Loucy (cell line): ENCODE measurements around the gene PRKAB1.

Experiments
- H2AFZ ChIP-seq: fragments of 200-600 bp; sonication (generic); 2 replicates; pipeline ENCODE4 v1.6.0; 2016; ENCODE audit warnings: antibody characterized with exemption, mild to moderate bottlenecking, low read length, moderate library complexity
- H3F3A ChIP-seq: fragments of 200-600 bp; 2 replicates; pipeline ENCODE4 v1.6.0; 2016; ENCODE audit warnings: antibody characterized with exemption, low read depth, mild to moderate bottlenecking
- H3K27me3 ChIP-seq: fragments of 200-600 bp; sonication (generic); 2 replicates; pipeline ENCODE4 v1.6.1; 2014; ENCODE audit warnings: low read length, mild to moderate bottlenecking; ENCODE audit not compliant: insufficient read depth, poor library complexity, severe bottlenecking
- H3K36me3 ChIP-seq: fragments of 200-600 bp; sonication (generic); 2 replicates; pipeline ENCODE4 v1.6.1; 2016; ENCODE audit warnings: low read length; ENCODE audit not compliant: insufficient read depth
- H3K4me1 ChIP-seq: fragments of 200-600 bp; sonication (generic); 2 replicates; pipeline ENCODE4 v1.5.1; 2014; ENCODE audit warnings: low read length, mild to moderate bottlenecking; ENCODE audit not compliant: insufficient read depth, poor library complexity, severe bottlenecking
- H3K4me2 ChIP-seq: fragments of 200-600 bp; sonication (generic); 2 replicates; pipeline ENCODE4 v1.6.0; 2014; ENCODE audit warnings: antibody characterized with exemption, low read length, low read depth, mild to moderate bottlenecking; ENCODE audit not compliant: poor library complexity, severe bottlenecking
- H3K4me3 ChIP-seq: fragments of 200-600 bp; sonication (generic); 2 replicates; pipeline ENCODE4 v1.5.1; 2014; ENCODE audit warnings: low read length, mild to moderate bottlenecking, mixed read lengths; ENCODE audit not compliant: poor library complexity, severe bottlenecking
- H3K79me2 ChIP-seq: fragments of 200-600 bp; sonication (generic); 2 replicates; pipeline ENCODE4 v1.6.1; 2014; ENCODE audit warnings: low read length; ENCODE audit not compliant: insufficient read depth
- H3K9ac ChIP-seq: fragments of 200-600 bp; sonication (generic); 2 replicates; pipeline ENCODE4 v1.6.0; 2014; ENCODE audit warnings: mild to moderate bottlenecking, low read depth, low read length, moderate library complexity; ENCODE audit not compliant: poor library complexity, severe bottlenecking
- H3K9me2 ChIP-seq: fragments of 200-600 bp; sonication (generic); replicated peaks from 2 replicates; pipeline ENCODE4 v1.6.1; 2016; ENCODE audit warnings: low read depth, low read length, mixed read lengths
- H3K9me3 ChIP-seq: fragments of 200-600 bp; sonication (generic); 2 replicates; pipeline ENCODE4 v1.6.1; 2014; ENCODE audit warnings: mild to moderate bottlenecking, antibody characterized with exemption, low read length, low read depth; ENCODE audit not compliant: insufficient read depth
- H4K20me1 ChIP-seq: fragments of 200-600 bp; sonication (generic); 2 replicates; pipeline ENCODE4 v1.6.0; 2014; ENCODE audit warnings: antibody characterized with exemption, low read length, mild to moderate bottlenecking; ENCODE audit not compliant: insufficient read depth, poor library complexity, severe bottlenecking
- EZH2phosphoT487 ChIP-seq: fragments of 200-600 bp; IDR thresholded peaks from 2 replicates; pipeline ENCODE4 v1.6.1; 2018; ENCODE audit warnings: antibody characterized with exemption, mild to moderate bottlenecking, moderate library complexity, borderline replicate concordance
- TF ChIP-seq, protein P1 (sequence below): fragments of 200-600 bp; sonication (generic); conservative IDR thresholded peaks from 2 replicates; pipeline ENCODE4 v1.5.1; 2014; ENCODE audit warnings: mild to moderate bottlenecking, antibody characterized with exemption, low read length

PRKAB1 gene

DNA sequence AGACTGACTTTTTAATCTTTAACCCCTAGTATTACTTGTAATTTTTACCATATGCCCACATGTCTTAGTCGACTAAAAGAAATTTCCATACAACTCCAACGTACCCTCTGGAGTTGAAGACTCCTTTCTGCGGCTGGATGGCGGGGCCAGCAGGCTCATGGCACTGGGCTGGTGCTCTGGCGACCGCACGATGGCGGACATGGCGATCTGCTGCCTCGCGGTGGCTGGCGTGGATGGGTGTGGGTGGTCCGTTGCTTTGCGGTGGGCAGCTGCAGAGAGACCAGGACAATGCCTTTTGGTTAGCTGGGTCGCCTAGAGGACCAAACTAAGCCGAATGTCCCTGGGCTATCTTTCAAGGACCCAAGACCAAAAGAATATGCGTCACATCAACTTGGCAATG is 50.2 kb downstream of the PRKAB1 start:
- no peaks in the 10 kb centered on the region for H3F3A ChIP-seq

DNA sequence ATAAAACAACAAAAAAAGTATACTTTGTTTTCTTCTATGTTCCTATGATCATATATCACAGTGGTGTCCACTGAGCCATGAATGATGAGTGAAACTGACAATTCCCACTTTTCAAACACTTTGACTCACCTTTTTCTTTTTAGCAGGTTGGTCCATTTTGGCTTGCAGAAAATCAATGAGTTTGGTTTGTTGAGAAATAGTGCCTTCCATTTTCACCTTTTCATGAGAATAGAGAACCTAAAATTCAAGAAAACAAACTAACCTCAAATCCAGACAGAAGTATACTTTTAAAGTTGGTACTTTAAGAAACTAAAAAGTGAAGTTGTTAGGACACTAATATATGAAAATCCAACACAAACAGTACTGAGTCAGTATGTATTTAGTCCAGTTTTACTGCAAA is 52.4 kb downstream of the PRKAB1 start:
- peaks cover 66% of the 10 kb centered on the region; the same call in 1 of the 2 replicates for H3K36me3 ChIP-seq
- no peaks in the 10 kb centered on the region for H4K20me1 ChIP-seq
- no peaks in the 10 kb centered on the region for H3K27me3 ChIP-seq
- no peak overlapping the region for H3K4me3 ChIP-seq
- H2AFZ ChIP-seq: no peak overlapping the region
- H3K79me2 ChIP-seq: no peaks in the 10 kb centered on the region
- H3K4me1 ChIP-seq: no peaks in the 10 kb centered on the region
- no peak overlapping the region for H3K4me2 ChIP-seq
- no peak overlapping the region for H3K9ac ChIP-seq
- H3K9me2 ChIP-seq: no peaks in the 10 kb centered on the region
- TF ChIP-seq EZH2phosphoT487: no peak
- TF ChIP-seq, protein P1, sequence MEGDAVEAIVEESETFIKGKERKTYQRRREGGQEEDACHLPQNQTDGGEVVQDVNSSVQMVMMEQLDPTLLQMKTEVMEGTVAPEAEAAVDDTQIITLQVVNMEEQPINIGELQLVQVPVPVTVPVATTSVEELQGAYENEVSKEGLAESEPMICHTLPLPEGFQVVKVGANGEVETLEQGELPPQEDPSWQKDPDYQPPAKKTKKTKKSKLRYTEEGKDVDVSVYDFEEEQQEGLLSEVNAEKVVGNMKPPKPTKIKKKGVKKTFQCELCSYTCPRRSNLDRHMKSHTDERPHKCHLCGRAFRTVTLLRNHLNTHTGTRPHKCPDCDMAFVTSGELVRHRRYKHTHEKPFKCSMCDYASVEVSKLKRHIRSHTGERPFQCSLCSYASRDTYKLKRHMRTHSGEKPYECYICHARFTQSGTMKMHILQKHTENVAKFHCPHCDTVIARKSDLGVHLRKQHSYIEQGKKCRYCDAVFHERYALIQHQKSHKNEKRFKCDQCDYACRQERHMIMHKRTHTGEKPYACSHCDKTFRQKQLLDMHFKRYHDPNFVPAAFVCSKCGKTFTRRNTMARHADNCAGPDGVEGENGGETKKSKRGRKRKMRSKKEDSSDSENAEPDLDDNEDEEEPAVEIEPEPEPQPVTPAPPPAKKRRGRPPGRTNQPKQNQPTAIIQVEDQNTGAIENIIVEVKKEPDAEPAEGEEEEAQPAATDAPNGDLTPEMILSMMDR: no peak
- no peaks in the 10 kb centered on the region for H3K9me3 ChIP-seq
- H3F3A ChIP-seq: no peaks in the 10 kb centered on the region

More for the DNA sequence above, 50.2 kb downstream of the PRKAB1 start:
- H3K9ac ChIP-seq: no peak overlapping the region
- no peak overlapping the region for H3K4me2 ChIP-seq
- no peak overlapping the region for H3K4me3 ChIP-seq
- H3K9me2 ChIP-seq: no peaks in the 10 kb centered on the region
- no peak for TF ChIP-seq EZH2phosphoT487
- TF ChIP-seq, protein P1: no peak
- H3K36me3 ChIP-seq: peaks cover 79% of the 10 kb centered on the region; the same call in 1 of the 2 replicates
- H3K9me3 ChIP-seq: no peaks in the 10 kb centered on the region
- no peak overlapping the region for H2AFZ ChIP-seq
- no peaks in the 10 kb centered on the region for H3K4me1 ChIP-seq
- no peaks in the 10 kb centered on the region for H4K20me1 ChIP-seq
- no peaks in the 10 kb centered on the region for H3K27me3 ChIP-seq
- no peaks in the 10 kb centered on the region for H3K79me2 ChIP-seq

DNA sequence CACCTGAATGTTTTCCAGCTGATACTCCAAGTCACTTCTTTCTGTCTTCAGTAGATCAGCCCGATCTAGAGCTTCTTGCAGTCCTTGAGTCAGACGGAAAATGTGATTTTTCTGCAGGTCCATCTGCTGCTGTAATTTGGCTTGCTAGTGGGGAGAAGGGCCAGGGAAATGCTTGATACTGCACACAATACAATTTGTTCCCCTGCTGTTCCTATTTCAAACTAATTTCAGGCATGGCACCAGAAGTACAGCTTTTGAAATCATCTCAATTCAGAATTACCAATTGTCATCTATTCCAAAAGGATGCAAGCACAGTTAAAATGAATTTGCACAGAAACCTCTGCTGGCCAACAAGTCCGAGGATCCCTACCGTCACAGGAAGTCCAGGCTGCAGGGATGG is 53.4 kb downstream of the PRKAB1 start:
- Histone ChIP-seq H3K36me3 (peaks cover 64% of the 10 kb centered on the region; the same call in 1 of the 2 replicates), H3K4me1 (no peaks in the 10 kb centered on the region), H3K9me3 (no peaks in the 10 kb centered on the region), H3F3A (no peaks in the 10 kb centered on the region), H2AFZ (no peak overlapping the region), H4K20me1 (no peaks in the 10 kb centered on the region), H3K79me2 (no peaks in the 10 kb centered on the region), H3K9me2 (no peaks in the 10 kb centered on the region), H3K4me3 (no peak overlapping the region), H3K4me2 (no peak overlapping the region), H3K27me3 (no peaks in the 10 kb centered on the region), H3K9ac (no peak overlapping the region)
- TF ChIP-seq EZH2phosphoT487: no peak
- TF ChIP-seq, protein P1: no peak
